ENCODE measurements around the gene SLN.

The SLN gene

DNA sequence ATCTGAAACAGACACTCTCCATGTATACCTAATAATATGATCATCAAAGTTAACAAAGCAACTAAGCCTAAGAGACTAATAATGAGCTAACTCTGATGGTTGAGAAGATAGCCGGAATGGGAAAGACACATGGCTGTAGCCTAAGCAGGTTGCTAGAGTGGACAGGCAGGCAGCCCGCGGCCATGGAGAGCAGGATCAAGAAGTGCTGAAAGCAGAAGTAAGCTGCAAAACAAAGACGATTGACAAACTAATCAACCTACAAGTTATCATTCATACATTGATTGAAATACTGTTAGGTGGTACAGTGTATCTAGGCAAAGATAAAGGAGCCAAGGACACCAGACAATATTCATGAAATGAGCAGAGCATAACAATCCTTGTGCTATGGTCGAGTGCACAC lies 29.3 kb downstream of the SLN start:
- H3K4me3 ChIP-seq (ENCODE audit: low read length) = no peak overlapping the region
- no peak for TF ChIP-seq ZNF274 (IDR thresholded peaks at IDR 0.05; ENCODE audit: low read depth, low read length)

DNA sequence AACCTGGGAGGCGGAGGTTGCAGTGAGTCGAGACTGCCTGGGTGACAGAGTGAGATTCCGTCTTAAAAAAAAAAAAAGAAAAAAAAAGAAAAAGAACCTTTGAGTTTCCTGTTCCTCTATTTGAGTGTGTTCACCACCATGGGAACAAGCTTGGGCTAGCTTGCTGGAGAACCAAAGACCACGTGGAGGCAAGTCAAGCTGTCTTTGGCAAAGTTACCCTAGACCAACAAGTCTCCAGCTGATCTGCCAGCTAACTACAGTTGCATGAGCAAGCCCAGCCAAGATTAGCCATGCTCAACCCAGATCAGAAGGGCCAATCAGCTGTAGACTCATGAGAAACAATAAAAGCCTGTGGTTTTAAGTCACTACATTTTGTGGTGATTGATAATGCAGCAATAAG lies 29.7 kb downstream of the SLN start:
- no peak overlapping the region for H3K4me3 ChIP-seq (ENCODE audit: low read length)
- TF ChIP-seq ZNF274 (IDR thresholded peaks at IDR 0.05; ENCODE audit: low read depth, low read length) = no peak

DNA sequence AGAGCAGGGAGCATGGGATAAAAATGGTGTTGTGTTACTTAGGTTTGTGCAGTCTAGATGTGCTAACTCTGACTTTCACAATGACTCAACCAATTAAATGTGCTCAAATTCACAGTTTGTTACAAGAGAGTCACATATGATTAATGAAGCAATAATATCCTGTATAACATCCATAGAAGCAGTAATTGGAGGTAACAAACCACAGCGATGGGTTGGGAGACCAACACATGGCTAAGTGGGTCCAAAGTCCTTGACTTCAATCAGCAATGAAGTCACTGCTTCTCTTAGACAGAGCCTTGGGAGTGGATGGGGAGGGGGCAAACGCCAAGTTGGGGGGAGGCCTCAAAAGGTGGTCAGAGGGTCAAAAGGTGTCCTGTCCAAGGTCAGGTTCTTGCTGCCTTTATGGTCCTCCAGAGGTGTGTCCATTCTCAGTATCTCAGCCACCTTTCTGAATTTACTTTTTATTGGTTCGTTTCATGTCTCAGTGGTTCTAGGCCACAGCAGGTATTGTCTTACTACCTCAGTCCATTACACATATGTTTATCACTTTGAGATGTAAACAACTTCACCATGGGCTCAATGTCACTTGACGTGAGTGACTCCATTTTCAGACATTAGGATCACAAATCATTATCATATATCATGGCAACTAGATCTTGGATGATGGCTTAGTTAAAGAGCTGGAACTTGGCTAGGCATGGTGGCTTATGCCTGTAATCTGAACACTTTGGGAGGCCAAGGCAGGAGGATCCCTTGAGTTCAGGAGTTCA lies 32.4 kb downstream of the SLN start:
- no peak for TF ChIP-seq ZNF274 (IDR thresholded peaks at IDR 0.05; ENCODE audit: low read depth, low read length)
- H3K4me3 ChIP-seq (ENCODE audit: low read length) = no peak overlapping the region

DNA sequence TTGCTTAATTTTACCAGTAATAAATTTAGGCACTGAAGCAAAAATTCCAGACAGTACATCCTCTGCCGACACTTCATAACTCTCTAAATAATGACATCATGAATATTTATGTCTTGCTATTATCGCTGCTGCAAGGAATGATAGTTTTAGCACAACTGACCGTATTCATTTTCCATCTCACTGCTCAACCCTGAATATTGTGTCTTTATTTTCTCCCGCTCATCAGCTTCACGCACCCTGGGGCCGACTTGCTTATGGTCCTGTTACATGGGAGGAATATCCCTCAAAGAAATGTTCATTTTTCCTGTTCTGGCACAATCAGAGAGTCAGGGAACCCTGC lies 33.3 kb downstream of the SLN start:
- no peak overlapping the region for H3K4me3 ChIP-seq (ENCODE audit: low read length)
- TF ChIP-seq ZNF274 (IDR thresholded peaks at IDR 0.05; ENCODE audit: low read depth, low read length) = no peak

DNA sequence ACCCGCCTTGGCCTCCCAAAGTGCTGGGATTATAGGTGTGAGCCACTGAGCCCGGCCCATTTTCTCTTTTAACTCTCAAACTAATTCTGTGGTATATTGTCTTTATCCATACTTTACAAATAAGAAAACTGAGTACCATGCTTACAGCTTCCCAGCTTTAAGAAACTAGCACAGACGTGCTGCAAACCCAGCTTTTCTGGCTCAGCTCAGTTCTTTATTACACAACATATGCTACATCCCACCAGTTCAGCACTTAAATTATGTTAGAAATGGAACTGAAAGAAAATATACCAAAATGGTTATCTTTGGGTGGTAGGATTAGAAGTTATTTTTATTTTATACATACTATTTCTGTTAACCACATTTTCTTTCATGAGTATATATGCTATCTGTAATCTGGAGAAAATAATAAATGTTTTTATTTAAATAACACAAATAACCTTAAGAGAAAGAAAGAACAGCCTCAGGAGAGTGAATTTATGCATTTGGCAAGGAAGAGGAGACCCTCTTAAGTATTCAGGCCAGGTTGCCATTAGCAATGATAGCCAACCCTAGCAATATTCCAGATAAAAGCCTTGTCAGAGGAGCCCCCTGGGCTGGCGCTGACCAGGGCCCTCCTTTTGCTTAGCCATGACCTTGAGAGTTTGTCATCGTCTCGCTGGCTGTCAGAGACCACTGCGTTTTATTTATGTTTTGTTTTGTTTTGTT lies 33.8 kb downstream of the SLN start:
- no peak for TF ChIP-seq ZNF274 (IDR thresholded peaks at IDR 0.05; ENCODE audit: low read depth, low read length)
- no peak overlapping the region for H3K4me3 ChIP-seq (ENCODE audit: low read length)

DNA sequence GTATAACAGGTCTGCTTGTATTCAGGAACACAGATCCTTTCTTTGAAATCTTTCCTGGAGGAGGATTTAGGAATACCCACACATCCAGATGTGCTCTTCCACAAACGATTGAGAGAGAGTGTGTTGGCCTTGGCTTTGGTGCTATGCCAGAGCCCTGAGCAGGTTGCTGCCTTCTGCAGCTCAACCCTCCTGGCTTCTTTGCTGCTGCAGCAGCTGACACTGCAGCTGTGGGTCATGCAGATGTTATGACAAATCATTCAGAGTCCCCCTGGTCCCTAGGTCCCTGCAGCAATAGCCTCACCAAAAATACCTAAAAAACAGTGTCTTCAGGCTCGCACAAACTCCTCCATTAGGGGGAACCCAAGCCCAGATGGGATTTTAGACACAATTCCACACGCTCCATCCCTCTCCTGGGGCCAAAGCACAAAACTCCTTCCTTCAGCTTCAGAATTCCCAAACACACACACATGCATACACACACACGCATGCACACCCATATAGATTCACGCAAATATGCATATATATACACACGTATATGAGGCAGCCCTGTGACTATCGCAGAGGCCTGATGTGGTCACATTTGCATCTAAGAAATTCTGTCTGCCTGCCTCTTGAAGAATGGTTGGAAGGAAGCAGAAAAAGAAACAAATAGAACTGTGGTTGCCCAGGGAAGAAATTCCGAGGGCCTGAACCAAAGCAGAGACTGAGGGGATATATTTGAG lies 35.4 kb downstream of the SLN start:
- H3K4me3 ChIP-seq (ENCODE audit: low read length) = no peak overlapping the region
- TF ChIP-seq ZNF274 (IDR thresholded peaks at IDR 0.05; ENCODE audit: low read depth, low read length) = no peak

DNA sequence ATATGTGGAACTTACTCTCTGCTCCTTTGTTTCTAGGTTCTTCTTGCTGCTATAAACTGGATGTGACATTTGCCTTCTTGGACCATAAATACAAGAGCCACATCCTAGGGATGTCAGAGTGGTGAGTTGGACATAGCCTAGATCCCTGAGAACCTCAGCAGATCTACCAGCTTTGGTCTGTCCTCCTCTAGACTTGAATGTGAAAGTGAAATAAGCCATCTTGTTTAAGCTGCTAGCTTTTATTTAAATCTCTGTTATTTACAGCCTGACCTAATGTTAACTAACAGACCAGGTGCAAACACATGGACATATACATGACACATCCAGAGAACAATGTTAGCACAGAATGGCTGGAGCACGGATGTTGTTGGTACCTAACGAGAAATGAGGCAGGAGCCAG lies 36.0 kb downstream of the SLN start:
- TF ChIP-seq ZNF274 (IDR thresholded peaks at IDR 0.05; ENCODE audit: low read depth, low read length) = no peak
- no peak overlapping the region for H3K4me3 ChIP-seq (ENCODE audit: low read length)

DNA sequence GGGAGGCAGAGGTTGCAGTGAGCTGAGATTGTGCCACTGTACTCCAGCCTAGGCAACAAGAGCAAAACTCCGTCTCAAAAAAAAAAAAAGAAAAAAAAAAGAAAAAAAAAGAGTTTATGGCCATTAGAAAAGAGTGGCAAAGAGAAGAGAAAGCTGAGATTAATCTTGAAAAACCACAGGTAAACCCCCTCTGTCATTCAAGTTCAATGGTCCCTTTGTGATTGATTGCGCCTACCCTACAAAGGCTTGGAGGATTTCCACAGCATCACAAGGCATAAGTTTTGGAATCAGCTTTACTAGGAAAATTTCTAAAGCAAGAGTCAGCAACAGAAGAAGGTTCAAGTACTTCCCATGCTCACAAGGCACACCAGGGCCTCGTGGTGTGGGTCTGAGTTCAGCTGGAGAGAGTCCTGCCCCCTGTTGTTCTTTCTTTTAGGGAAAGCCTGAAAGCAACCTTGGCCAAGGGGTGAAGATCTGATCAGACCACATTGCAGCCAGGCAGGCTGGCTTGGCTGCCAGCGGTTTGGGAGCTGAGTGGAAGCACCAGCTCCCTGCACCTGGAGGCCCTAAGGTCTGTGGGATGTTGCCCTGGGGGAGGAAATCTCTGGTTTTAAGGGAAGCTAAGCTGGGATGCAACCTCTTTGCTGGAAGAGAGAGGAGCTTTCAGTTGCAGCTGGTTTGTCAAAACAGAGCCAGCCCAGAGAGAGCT lies 41.8 kb downstream of the SLN start:
- no peak overlapping the region for H3K4me3 ChIP-seq (ENCODE audit: low read length)
- TF ChIP-seq ZNF274 (IDR thresholded peaks at IDR 0.05; ENCODE audit: low read depth, low read length) = no peak

DNA sequence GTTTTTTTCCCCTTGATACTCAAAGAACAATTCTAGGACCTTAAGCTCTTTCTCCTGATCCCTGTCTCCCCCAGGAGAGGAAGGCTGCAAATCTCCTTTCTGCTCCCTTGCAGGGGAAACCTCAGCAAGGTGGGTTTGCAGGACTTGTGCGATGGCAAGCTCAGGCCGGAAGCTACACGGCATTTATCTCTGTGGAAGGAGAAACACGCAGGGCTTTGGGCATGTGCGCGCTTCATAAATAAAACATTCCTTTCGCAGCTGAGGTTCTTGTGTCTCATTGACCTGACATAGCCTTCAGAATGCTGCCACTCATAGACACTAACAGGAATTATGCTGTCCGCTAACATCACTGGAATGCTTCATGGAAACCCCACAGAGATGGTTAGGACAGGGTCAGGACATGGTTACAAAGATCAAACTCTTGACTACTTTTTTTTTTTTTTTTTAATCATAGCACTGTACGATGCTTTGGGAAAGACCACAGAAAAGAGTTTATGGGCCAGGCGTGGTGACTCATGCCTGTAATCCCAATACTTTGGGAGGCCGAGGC lies 42.6 kb downstream of the SLN start:
- H3K4me3 ChIP-seq (ENCODE audit: low read length) = no peak overlapping the region
- TF ChIP-seq ZNF274 (IDR thresholded peaks at IDR 0.05; ENCODE audit: low read depth, low read length) = no peak

DNA sequence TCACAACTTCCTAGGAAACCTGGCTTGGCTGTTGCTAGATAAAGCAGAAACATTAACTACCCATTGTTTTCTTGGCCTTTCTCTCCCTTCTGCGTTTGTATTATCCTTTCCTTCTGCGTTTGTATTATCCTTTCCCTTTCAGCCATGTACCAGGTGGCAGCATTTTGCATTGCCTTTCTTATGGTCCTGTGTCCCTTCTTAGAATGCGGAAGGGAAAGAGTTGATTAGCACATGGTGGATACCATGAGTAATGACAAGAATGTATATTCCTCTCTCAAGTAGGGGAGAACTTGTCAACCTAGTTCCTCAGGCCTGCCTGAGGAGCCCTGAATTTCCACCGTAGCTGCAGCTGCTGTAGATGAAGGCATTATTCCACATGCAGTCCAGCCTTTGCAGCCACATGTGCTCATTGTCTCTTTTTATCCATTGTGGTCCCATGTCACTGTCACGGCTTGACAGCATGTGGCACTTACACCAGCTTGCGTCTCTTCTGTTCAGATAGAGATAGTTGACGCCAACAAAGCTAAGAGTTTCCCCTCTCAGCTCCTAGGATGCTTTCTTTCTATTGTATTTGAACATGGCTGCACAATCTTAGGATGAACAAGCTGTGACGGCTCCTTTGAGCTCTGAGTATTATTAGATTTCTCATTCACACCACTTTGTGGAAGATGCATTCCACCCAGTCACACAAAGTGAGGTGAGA lies 44.8 kb downstream of the SLN start:
- no peak for TF ChIP-seq ZNF274 (IDR thresholded peaks at IDR 0.05; ENCODE audit: low read depth, low read length)
- no peak overlapping the region for H3K4me3 ChIP-seq (ENCODE audit: low read length)

DNA sequence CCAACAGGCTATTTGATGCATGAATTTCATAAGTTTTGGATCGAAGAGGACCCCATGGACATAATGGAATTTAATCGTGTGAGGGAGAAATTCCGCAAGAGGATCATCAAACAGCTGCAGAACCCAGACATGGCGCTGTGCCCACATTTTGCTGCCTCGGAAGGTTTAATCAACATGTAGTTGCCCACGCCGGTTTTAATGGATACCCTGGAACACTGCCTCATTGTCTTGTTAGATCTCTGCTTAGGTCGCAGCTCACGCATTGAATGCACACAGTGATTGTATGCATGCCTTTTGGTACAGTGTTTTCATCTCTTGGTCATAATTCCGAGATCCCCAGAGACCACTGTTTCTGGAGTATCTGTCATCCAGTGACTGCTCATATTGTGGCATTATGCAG lies 46.8 kb downstream of the SLN start:
- H3K4me3 ChIP-seq (ENCODE audit: low read length) = no peak overlapping the region
- no peak for TF ChIP-seq ZNF274 (IDR thresholded peaks at IDR 0.05; ENCODE audit: low read depth, low read length)

DNA sequence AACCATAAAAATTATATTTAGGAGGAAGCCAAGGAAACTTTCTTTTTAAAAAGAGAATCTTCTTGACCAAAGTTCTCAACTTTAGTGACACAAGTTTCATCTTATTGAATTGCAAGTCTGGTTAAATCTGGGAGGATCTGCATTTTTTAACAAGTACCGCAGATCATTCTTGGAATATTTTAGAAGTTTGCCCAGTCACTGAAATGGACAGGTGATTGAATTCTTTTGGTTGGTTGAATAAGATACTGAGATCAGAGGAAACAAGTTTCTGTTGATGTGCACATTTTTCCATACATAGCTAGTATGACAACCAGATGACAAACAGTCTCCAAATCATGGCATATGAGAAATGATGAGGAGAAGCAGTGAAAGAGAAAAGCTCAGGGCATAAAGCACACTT lies 50.2 kb downstream of the SLN start:
- no peak overlapping the region for H3K4me3 ChIP-seq (ENCODE audit: low read length)
- no peak for TF ChIP-seq ZNF274 (IDR thresholded peaks at IDR 0.05; ENCODE audit: low read depth, low read length)

DNA sequence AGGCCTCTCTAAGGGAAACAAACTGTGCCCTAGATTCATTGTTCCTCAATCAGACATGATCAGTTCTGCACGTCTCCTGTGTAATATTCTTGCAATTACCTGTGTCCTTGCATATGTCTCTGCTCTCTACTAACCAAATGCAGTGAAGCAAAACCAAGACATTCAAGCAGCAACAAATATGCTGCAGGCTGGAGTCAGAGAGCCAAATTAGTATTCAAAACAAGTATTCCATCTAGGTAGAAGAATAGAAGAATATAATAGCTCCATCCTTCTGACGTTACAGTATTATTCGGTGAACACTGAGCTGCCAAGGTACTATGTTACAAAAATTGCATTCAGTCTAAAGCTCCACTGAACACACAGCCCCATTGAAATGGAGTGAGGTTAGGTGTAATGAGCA lies 51.8 kb downstream of the SLN start:
- H3K4me3 ChIP-seq (ENCODE audit: low read length) = no peak overlapping the region
- no peak for TF ChIP-seq ZNF274 (IDR thresholded peaks at IDR 0.05; ENCODE audit: low read depth, low read length)

DNA sequence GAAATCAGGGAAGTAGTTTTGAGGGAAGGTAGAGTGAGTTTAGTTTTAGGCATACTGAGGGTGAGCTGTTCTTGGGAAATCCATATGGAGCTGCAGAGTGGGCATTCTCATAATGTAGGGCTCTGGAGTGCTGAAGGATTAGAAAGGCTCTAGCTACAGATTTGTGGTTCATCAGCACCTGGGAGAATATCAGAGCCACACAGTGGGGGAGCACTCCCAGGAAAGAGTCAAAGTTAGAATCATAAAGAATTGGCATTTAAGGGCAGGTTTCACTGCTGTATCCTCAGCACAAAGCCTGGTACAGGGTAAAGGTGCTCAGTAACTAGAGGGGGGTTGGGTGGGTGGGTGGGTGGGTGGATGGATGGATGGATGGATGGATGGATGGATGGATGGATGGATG lies 52.5 kb downstream of the SLN start:
- H3K4me3 ChIP-seq (ENCODE audit: low read length) = no peak overlapping the region
- TF ChIP-seq ZNF274 (IDR thresholded peaks at IDR 0.05; ENCODE audit: low read depth, low read length) = no peak

Measured in GM08714 (cell line).